Effector memory CD8-positive, alpha-beta T cell (primary cell): ENCODE results near the gene SIRT4.
"Not testable (repeated sequence)": the region's sequence is repeated elsewhere in the genome, so short reads cannot be mapped to it uniquely, and the experiment has no call there.

Experiments
- ATAC-seq: fragments of 150-1000 bp; cut with Tn5 transposase; replicated peaks from 2 replicates; pipeline ENCODE4 v1.10.0; 2021; ENCODE audit warnings: mild to moderate bottlenecking, moderate library complexity
- DNase-seq, 3 experiments: peaks; one replicate each; pipeline ENCODE4 v3.0.0; 2021
- H3K27ac Mint-ChIP-seq, 2 donors: one replicate each; pipeline ENCODE4 v1.8.0; 2022; ENCODE audit warnings: mild to moderate bottlenecking in 2 of 2, mixed read lengths in 2 of 2, moderate library complexity in 2 of 2
- H3K27me3 Mint-ChIP-seq, 2 donors: one replicate each; pipeline ENCODE4 v1.8.0; 2022; ENCODE audit warnings: mixed read lengths in 2 of 2
- H3K36me3 Mint-ChIP-seq: one replicate; pipeline ENCODE4 v1.8.0; 2022; ENCODE audit warnings: mild to moderate bottlenecking, moderate library complexity, mixed read lengths; ENCODE audit not compliant: insufficient read depth
- H3K4me1 Mint-ChIP-seq, 2 donors: one replicate each; pipeline ENCODE4 v1.8.0; 2022; ENCODE audit warnings: low read depth in 2 of 2, mixed read lengths in 2 of 2
- H3K4me3 Mint-ChIP-seq, 2 donors: one replicate each; pipeline ENCODE4 v1.8.0; 2022; ENCODE audit warnings: mild to moderate bottlenecking in 2 of 2, mixed read lengths in 2 of 2, moderate library complexity in 2 of 2
- H3K9me3 Mint-ChIP-seq, 2 donors: one replicate each; pipeline ENCODE4 v1.8.0; 2022; ENCODE audit warnings: mixed read lengths in 2 of 2

SIRT4 gene

GRCh38 chr12:120332041-120332440, 29.9 kb downstream of the SIRT4 start:
- no peak for DNase-seq
- Mint-ChIP-seq H3K27ac (no peak overlapping the region), H3K36me3 (no peaks in the 10 kb centered on the region), H3K9me3 (peaks cover 3 to 9% of the 10 kb centered on the region in 2 donors), H3K27me3 (peaks cover 10 to 19% of the 10 kb centered on the region in 2 donors), H3K4me1 (no peaks in the 10 kb centered on the region), H3K4me3 (no peak overlapping the region)
- no peak for ATAC-seq

- no peak overlapping the region for H3K4me3 Mint-ChIP-seq
- H3K36me3 Mint-ChIP-seq: no peaks in the 10 kb centered on the region
- peaks cover 4 to 12% of the 10 kb centered on the region in 2 donors for H3K9me3 Mint-ChIP-seq
- ATAC-seq: no peak
- H3K27me3 Mint-ChIP-seq: peaks cover 10 to 21% of the 10 kb centered on the region in 2 donors
- DNase-seq: no peak
- no peak overlapping the region for H3K27ac Mint-ChIP-seq
- no peaks in the 10 kb centered on the region for H3K4me1 Mint-ChIP-seq
These were observed 30.4 kb downstream of the SIRT4 start for GRCh38 chr12:120332523-120332922.

- not testable (repeated sequence) for H3K27ac Mint-ChIP-seq, H3K4me3 Mint-ChIP-seq, ATAC-seq, H3K4me1 Mint-ChIP-seq, H3K36me3 Mint-ChIP-seq
- peaks cover 11 to 18% of the 10 kb centered on the region in 2 donors for H3K9me3 Mint-ChIP-seq
- peaks cover 5 to 21% of the 10 kb centered on the region in 2 donors for H3K27me3 Mint-ChIP-seq
- DNase-seq: peak in 2 of 3 experiments; percentile 11 to 19
These were observed 33.3 kb downstream of the SIRT4 start for GRCh38 chr12:120335447-120335846.

GRCh38 chr12:120336392-120336791, 34.3 kb downstream of the SIRT4 start:
- Mint-ChIP-seq H3K27me3 (peaks cover 10 to 26% of the 10 kb centered on the region in 2 donors), H3K9me3 (peaks cover 11 to 18% of the 10 kb centered on the region in 2 donors)
- not testable (repeated sequence) for H3K4me3 Mint-ChIP-seq, DNase-seq, H3K27ac Mint-ChIP-seq, ATAC-seq, H3K36me3 Mint-ChIP-seq, H3K4me1 Mint-ChIP-seq

- peaks cover 13 to 26% of the 10 kb centered on the region in 2 donors for H3K27me3 Mint-ChIP-seq
- H3K4me3 Mint-ChIP-seq: no peak overlapping the region
- ATAC-seq (no peak), DNase-seq (no peak)
- H3K9me3 Mint-ChIP-seq: peaks cover 11 to 18% of the 10 kb centered on the region in 2 donors
- H3K36me3 Mint-ChIP-seq: no peaks in the 10 kb centered on the region
- no peak overlapping the region for H3K27ac Mint-ChIP-seq
- no peaks in the 10 kb centered on the region for H3K4me1 Mint-ChIP-seq
These were observed 35.6 kb downstream of the SIRT4 start for GRCh38 chr12:120337730-120338129.

GRCh38 chr12:120339256-120339655, 37.1 kb downstream of the SIRT4 start:
- ATAC-seq (no peak), DNase-seq (no peak)
- Mint-ChIP-seq H3K4me3 (no peak overlapping the region), H3K27ac (no peak overlapping the region), H3K9me3 (peaks cover 11 to 18% of the 10 kb centered on the region in 2 donors), H3K4me1 (no peaks in the 10 kb centered on the region), H3K27me3 (peaks cover 13 to 20% of the 10 kb centered on the region in 2 donors), H3K36me3 (no peaks in the 10 kb centered on the region)

- H3K36me3 Mint-ChIP-seq: no peaks in the 10 kb centered on the region
- DNase-seq: no peak
- no peak overlapping the region for H3K4me3 Mint-ChIP-seq
- no peak for ATAC-seq
- no peak overlapping the region for H3K27ac Mint-ChIP-seq
- peaks cover 7% of the 10 kb centered on the region in 2 donors for H3K9me3 Mint-ChIP-seq
- peaks cover 16 to 37% of the 10 kb centered on the region in 2 donors for H3K27me3 Mint-ChIP-seq
- no peaks in the 10 kb centered on the region for H3K4me1 Mint-ChIP-seq
These were observed 40.3 kb downstream of the SIRT4 start for GRCh38 chr12:120342175-120343038.

- no peaks in the 10 kb centered on the region for H3K36me3 Mint-ChIP-seq
- no peak overlapping the region for H3K27ac Mint-ChIP-seq
- H3K27me3 Mint-ChIP-seq: peaks cover 19 to 37% of the 10 kb centered on the region in 2 donors
- no peak overlapping the region for H3K4me3 Mint-ChIP-seq
- H3K4me1 Mint-ChIP-seq: no peaks in the 10 kb centered on the region
- DNase-seq: no peak
- ATAC-seq: no peak
- H3K9me3 Mint-ChIP-seq: peaks cover under 1% of the 10 kb centered on the region in 2 donors
These were observed 41.0 kb downstream of the SIRT4 start for GRCh38 chr12:120343039-120343537.

GRCh38 chr12:120343692-120344091, 41.6 kb downstream of the SIRT4 start:
- Mint-ChIP-seq H3K27me3 (peaks cover 22 to 40% of the 10 kb centered on the region in 2 donors), H3K4me1 (no peaks in the 10 kb centered on the region), H3K4me3 (no peak overlapping the region), H3K36me3 (no peaks in the 10 kb centered on the region), H3K27ac (no peak overlapping the region), H3K9me3 (no peaks in the 10 kb centered on the region)
- no peak for DNase-seq
- ATAC-seq: no peak

GRCh38 chr12:120346031-120346430, 43.9 kb downstream of the SIRT4 start:
- Mint-ChIP-seq H3K27ac (no peak overlapping the region), H3K36me3 (no peaks in the 10 kb centered on the region)

GRCh38 chr12:120346681-120347080, 44.6 kb downstream of the SIRT4 start:
- Mint-ChIP-seq H3K9me3 (no peaks in the 10 kb centered on the region), H3K4me1 (no peaks in the 10 kb centered on the region), H3K27ac (no peak overlapping the region), H3K4me3 (no peak overlapping the region), H3K36me3 (no peaks in the 10 kb centered on the region), H3K27me3 (peaks cover 18 to 53% of the 10 kb centered on the region in 2 donors)
- DNase-seq (no peak), ATAC-seq (no peak)

More at GRCh38 chr12:120346031-120346430, 43.9 kb downstream of the SIRT4 start:
- Mint-ChIP-seq H3K27me3 (peaks cover 24 to 53% of the 10 kb centered on the region in 2 donors), H3K9me3 (no peaks in the 10 kb centered on the region), H3K4me1 (no peaks in the 10 kb centered on the region), H3K4me3 (no peak overlapping the region)
- ATAC-seq (no peak), DNase-seq (no peak)

GRCh38 chr12:120347766-120348165, 45.6 kb downstream of the SIRT4 start:
- Mint-ChIP-seq H3K27ac (no peak overlapping the region), H3K4me3 (no peak overlapping the region), H3K4me1 (no peaks in the 10 kb centered on the region), H3K9me3 (no peaks in the 10 kb centered on the region), H3K36me3 (no peaks in the 10 kb centered on the region), H3K27me3 (peaks cover 18 to 62% of the 10 kb centered on the region in 2 donors)
- ATAC-seq (no peak), DNase-seq (no peak)

GRCh38 chr12:120350576-120351350, 48.6 kb downstream of the SIRT4 start:
- Mint-ChIP-seq H3K36me3 (no peaks in the 10 kb centered on the region), H3K9me3 (no peaks in the 10 kb centered on the region), H3K27ac (no peak overlapping the region), H3K27me3 (peaks cover 23 to 71% of the 10 kb centered on the region in 2 donors), H3K4me1 (no peaks in the 10 kb centered on the region), H3K4me3 (no peak overlapping the region)
- DNase-seq: no peak
- ATAC-seq: no peak
